HG02970 (cell line): Measurements from ENCODE around the gene GPC1.
A peak's percentile ranks its signal among the peaks of the same experiment; 100 is the strongest.

Source experiments
- ATAC-seq: cut with Tn5 transposase; IDR thresholded peaks from one replicate; pipeline ENCODE4 v1.9.1; 2021; ENCODE audit warnings: mild to moderate bottlenecking, moderate library complexity, moderate number of reproducible peaks; ENCODE audit not compliant: unreplicated experiment, low FRiP score

GPC1 gene

DNA sequence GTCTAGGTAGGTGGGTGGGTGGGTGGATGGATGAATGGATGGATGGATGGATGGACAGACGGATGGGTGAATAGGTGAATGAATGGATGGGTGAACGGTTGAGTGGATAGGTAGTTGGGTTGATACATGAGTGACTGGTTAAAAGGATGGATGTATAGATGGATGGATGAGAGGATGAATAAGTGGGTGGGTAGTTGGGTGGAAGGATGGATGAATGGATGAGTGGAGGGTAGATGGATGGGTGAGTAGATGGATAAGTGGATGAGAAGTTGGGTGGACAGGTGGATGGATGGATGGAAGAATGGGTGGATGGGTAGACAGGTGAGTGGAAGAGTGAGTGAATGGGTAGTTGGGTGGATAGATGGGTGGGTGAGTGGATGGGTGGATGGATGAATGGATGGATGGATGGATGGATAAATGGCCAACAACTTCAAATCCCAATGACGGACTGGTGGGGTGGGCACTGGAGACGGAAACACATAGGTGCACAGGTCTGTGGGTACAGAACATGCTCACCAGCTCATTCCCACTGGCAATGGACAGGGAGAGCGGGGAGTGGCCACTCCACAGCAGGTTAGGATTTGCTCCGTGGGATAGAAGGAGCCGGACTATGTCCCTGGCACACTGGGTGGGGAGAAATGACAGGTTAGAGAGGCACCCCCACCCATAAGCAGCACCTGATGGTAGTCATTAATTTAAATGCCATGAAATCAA lies 73.5 kb downstream of the GPC1 start:
- ATAC-seq = no peak

DNA sequence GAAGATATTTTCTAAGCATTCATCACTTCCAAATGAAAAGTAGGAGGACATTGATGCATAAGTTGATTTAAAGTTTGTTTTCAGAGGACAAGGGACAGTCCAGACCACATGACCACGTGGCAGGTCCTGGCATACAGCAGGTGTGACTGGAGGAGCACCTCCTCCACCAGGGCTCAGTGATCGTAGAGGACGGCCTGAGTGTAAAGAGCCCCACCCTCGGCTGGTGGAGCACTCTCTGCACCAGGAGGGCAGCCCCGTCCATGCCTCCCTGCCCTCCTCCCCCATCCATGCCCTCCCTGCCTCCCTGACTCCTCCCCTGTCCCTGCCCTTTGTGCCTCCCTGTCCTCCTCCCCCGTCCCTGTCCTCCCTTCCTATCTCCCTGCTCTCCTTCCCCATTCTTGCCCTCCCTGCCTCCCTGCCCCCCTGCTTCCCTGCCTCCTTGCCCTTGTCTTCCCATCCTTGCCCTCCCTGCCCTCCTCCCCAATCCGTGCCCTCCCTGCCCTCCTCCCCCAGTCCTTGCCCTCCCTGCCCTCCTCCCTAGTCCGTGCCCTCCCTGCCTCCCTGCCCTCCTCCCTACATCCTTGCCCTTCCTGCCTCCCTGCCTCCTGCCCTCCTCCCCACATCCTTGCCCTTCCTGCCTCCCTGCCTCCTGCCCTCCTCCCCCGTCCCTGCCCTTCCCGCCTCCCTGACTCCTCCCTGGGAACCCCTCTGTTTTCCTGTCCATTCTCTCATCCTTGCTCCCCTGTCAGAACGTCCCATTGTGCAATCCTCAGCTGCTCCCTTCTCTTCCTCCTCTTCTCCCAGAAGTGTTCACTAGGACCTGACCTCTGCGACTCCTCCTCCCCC lies 74.4 kb downstream of the GPC1 start:
- no peak for ATAC-seq

DNA sequence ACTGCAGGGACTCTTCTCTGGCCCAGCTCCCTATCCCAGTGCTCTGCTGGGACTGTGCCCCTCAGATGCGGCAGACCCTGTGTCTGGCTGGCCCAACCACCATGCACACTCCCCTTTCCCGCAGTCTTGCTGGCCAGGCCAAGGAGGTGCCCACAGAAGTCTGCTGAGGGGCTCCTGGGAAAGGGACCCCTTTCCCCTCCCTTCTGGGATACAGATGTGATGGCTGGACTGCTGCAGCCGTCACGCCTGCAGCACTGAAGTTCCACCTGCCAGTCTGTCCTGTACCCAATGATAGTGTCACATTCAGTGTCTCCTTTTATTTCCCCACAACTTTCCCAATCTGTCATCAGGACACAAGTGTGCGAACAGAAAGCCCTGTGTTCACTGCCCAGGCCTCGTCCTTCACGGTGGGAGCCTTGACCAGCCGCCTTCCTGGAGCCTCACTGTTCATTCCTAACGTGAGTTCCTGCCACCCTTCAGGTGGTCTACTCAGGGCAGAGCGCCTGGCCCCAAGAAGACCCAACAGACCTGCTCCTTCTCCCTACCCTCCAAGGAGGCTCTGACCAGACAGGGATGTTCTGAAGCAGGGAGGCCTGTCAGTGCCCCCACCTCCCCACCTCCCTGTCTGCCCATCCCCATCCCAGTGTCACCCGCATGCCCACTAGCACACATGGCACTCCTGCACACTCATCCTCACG lies 75.2 kb downstream of the GPC1 start:
- no peak for ATAC-seq

DNA sequence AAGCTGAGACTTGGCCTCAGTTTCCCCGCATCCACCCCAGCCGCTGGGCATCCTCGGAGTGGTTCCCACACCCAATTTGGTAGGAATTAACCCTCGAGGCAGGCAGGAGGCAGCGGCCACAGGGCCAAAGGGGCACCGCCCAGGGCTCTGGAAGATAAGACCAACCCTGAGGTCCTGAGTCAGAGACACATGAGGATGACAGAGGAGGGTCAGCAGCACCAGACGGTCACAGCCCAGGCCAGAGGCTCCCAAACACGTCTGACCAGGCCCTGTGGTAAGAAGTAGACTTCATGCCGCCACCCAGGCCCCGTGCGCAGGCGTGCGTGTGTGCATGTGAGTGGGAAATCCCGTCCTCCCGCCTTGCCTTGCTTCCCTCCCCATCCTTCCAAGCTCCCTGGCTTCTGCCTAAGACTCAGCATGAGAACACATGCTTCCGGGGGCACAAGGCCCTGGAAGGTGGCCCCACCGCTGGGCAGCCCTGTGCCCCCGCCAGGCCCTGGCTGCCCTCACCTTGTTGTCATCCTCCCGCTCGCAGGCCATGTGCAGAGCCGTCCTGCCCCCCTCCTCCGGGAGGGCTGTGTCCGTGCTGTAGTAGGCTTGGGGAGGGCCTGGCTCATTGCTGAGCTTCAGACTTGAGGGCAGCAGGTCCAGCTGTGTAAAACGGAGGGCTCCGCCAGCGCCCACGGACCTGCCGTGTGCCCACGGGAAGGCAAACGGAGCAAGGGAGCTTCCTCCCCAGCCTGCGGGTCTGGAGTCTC lies 76.1 kb downstream of the GPC1 start:
- no peak for ATAC-seq

DNA sequence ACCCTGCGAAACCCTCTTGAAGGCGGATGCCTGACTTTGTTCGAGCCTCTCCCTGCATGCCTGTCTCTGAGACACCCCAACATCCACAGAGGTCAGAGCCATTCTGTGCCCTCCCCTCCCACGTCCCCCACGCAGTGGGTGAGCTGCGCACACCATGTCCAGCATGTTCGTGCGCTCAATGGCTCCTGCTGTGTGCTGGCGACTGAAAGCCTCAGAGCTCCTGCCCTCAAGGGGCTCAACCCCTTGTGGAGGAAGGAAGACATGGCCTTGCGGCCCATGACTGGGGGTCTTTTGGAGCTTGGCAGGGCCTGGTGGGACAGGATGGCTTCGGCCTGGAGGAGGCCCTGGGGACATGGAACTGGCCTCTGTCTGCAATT lies 76.6 kb downstream of the GPC1 start:
- no peak for ATAC-seq

DNA sequence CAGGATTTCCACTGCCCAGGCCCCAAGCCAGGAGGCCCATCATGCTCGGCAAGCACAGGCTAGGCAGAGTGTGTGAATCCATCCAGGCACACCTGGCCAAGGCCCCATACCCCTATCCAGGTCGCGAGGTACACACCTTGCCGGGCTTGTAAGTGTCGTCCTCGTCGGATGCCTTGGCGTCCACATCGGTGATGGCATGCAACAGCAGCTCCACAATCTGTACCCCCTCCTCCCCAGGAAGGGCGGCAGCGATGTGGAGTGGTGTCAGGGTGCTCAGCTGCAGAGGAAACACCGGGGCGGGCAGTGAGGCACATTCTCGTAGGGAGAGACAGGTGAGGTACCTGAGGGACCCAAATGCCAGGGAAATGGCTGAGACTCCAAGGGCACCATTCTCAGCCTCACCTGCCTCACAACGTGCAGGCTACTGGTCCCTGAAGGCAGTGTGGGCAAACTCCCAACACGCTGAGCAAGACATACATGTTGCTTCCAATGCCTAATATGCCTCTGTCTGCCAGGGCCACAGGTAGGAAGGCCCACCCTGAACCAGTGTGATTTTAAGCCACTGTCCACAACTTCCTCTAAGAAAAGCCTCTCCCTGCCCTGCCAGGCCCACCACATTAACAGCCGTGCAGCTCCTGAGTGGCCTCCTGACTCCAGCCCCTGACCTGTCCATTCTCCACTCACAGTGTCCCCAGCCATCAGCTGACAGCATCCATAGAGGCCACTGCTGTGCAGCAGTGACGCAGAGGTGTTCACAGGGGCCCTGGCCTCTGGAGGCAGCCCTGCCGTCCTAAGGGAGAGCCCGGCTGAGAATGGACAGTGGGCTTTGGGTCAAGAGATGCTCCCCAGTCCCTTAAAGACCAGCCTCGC lies 77.4 kb downstream of the GPC1 start:
- no peak for ATAC-seq

DNA sequence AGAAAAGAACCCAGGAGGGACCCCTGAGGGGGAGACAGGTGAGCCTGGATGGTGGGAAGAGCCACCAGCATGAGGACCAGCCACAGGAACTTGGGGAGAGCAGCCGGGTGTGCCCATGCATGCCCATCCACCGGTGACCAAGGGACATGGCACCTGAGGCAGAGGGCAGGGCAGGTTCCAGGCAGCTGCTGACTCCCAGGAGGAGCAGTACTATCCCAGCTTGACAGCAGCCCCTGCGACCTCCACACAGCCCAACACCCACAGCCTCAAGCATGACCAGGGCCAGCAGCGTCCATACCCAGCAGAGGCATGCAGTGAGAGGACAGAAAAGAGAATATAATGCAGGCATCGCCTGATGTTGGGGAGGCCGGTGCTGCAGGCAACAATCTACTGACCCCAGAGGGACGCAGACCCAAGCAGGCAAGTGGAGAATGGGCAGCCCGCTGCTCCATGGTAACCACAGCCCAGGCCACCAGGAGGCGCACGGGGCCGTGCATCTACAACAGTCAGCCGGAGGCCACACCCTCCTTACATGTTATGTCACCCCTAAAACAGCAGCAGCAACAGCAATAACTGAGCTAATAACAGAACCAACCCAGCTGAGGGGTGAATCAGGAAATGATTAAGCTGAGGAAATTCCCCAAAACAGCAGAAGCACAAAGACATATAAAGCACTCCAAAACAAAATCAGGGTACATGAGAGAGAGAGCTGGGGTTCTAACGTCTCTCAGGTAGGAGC lies 78.3 kb downstream of the GPC1 start:
- peak; percentile 70 for ATAC-seq

DNA sequence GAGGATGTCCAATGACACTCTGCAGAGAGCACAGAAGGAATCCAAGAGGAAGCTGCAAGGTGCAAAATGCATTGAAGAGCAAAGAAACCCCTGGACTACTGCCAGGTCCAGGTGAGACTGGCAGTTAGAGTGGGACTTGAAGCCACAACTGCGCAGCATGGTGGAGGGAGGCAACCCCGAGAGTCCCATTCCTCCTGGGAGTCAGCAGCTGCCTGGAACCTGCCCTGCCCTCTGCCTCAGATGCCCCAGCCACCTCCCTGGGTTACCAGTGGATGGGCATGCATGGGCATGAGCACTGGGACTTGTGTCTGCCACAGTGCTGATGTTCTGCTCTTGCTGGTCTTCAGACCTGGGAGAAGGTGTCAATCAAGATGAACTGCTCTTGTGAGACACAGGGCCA lies 79.2 kb downstream of the GPC1 start:
- ATAC-seq = no peak

DNA sequence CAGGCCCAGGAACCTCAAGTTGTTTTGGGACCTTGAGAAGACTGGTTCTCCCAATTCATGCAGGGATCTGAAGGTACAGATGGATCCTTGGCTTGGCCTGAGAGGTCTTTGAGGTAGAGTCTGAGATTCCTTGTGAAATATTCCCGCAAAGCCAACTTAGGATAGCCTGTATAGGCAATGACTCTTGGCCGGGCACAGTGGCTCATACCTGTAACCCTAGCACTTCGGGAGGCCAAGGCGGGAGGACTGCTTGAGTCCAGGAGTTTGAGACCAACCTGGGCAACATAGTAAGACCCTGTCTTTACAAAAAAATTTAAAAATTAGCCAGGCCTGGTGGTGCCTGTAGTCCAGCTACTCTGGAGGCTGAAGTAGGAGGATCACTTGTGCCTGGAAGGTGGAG lies 81.9 kb downstream of the GPC1 start:
- no peak for ATAC-seq
